IMR-90 (cell line): ENCODE results near the gene ITIH5. TPM values are rescaled to one million over a fixed set of nuclear protein-coding genes. Genes with fewer than 3 reads are reported as not detected.

Source experiments
- ATAC-seq: fragments of 200-7000 bp; cut with Tn5 transposase; 2 replicates; pipeline ENCODE4 v1.9.1; 2020; ENCODE audit warnings: low read depth, mild to moderate bottlenecking, moderate library complexity
- BruUV-seq: library from RNA; stranded (reverse); fragments of 400-500 nt; replicated peaks from 2 replicates; lab custom pipeline; 2021; lab: Mats Ljungman, UMichigan
- CTCF ChIA-PET: fragments of 300-600 bp; formaldehyde crosslinking; extraction: SDS; loops from one replicate; lab custom pipeline; 2021; ENCODE audit warnings: antibody characterized with exemption; lab: Yijun Ruan, JAX
- POLR2A ChIA-PET: fragments of 300-600 bp; sonication (Branson Sonifier 250); formaldehyde crosslinking; loops from one replicate; lab custom pipeline; 2022; ENCODE audit warnings: antibody characterized with exemption; ENCODE audit not compliant: unreplicated experiment; lab: Charles Lee
- DNase-seq: peaks from one replicate; pipeline ENCODE4 v3.0.0; 2013
- H2AFZ ChIP-seq: replicated peaks from 2 replicates; pipeline ENCODE3; 2013; ENCODE audit warnings: low read length, mild to moderate bottlenecking; ENCODE audit not compliant: poor library complexity
- H2AK5ac ChIP-seq: 2 replicates; pipeline ENCODE4 v1.6.1; 2013; ENCODE audit warnings: low read depth, low read length, inconsistent platforms
- H2AK9ac ChIP-seq: replicated peaks from 2 replicates; pipeline ENCODE3; 2013; ENCODE audit warnings: mild to moderate bottlenecking, low read depth, low read length, moderate library complexity; ENCODE audit not compliant: poor library complexity
- H2BK120ac ChIP-seq: 2 replicates; pipeline ENCODE4 v1.6.1; 2013; ENCODE audit warnings: low read depth, low read length, inconsistent platforms
- H2BK15ac ChIP-seq: 3 replicates; pipeline ENCODE4 v1.6.1; 2013; ENCODE audit warnings: low read depth, low read length, inconsistent platforms
- H2BK20ac ChIP-seq: 2 replicates; pipeline ENCODE4 v1.6.1; 2013; ENCODE audit warnings: low read depth, mild to moderate bottlenecking, inconsistent platforms, low read length, moderate library complexity
- H2BK5ac ChIP-seq: 2 replicates; pipeline ENCODE4 v1.6.1; 2013; ENCODE audit warnings: mild to moderate bottlenecking, low read depth, low read length, inconsistent platforms; ENCODE audit not compliant: poor library complexity, severe bottlenecking
- H3K14ac ChIP-seq: replicated peaks from 2 replicates; pipeline ENCODE4 v1.6.1; 2013; ENCODE audit warnings: low read depth, low read length, inconsistent platforms
- H3K18ac ChIP-seq: 2 replicates; pipeline ENCODE4 v1.6.1; 2013; ENCODE audit warnings: low read depth, low read length, control low read depth
- H3K23ac ChIP-seq: 2 replicates; pipeline ENCODE4 v1.6.1; 2013; ENCODE audit warnings: low read depth, low read length, inconsistent platforms
- H3K27ac ChIP-seq: 2 replicates; pipeline ENCODE4 v1.5.1; 2013; ENCODE audit warnings: mild to moderate bottlenecking, control low read depth, low read length; ENCODE audit not compliant: insufficient read depth
- H3K27me3 ChIP-seq: 2 replicates; pipeline ENCODE4 v1.6.1; 2013; ENCODE audit warnings: low read length; ENCODE audit not compliant: control insufficient read depth, insufficient read depth
- H3K36me3 ChIP-seq: 2 replicates; pipeline ENCODE4 v1.6.1; 2013; ENCODE audit warnings: low read length, mixed read lengths; ENCODE audit not compliant: control insufficient read depth, insufficient read depth
- H3K4ac ChIP-seq: 2 replicates; pipeline ENCODE4 v1.6.1; 2013; ENCODE audit warnings: low read depth, low read length, inconsistent platforms
- H3K4me1 ChIP-seq: 2 replicates; pipeline ENCODE4 v1.6.1; 2013; ENCODE audit warnings: low read length, mixed read lengths; ENCODE audit not compliant: control insufficient read depth, insufficient read depth
- H3K4me2 ChIP-seq: 2 replicates; pipeline ENCODE4 v1.6.1; 2013; ENCODE audit warnings: low read depth, mild to moderate bottlenecking, control low read depth, low read length, moderate library complexity
- H3K4me3 ChIP-seq: 2 replicates; pipeline ENCODE4 v1.5.1; 2013; ENCODE audit warnings: low read depth, mild to moderate bottlenecking, control low read depth, low read length, moderate library complexity; ENCODE audit not compliant: insufficient read depth
- H3K56ac ChIP-seq: 2 replicates; pipeline ENCODE4 v1.6.1; 2013; ENCODE audit warnings: low read length, inconsistent platforms; ENCODE audit not compliant: insufficient read depth; ENCODE audit errors: extremely low read depth
- H3K79me1 ChIP-seq, 2 experiments: 2 replicates each; pipeline ENCODE4 v1.6.1; 2013; ENCODE audit warnings: low read length in 2 of 2, inconsistent platforms in 1 of 2, low read depth in 1 of 2
- H3K9ac ChIP-seq: 2 replicates; pipeline ENCODE4 v1.6.1; 2013; ENCODE audit warnings: low read depth, low read length, control low read depth
- H3K9me1 ChIP-seq: 2 replicates; pipeline ENCODE4 v1.6.1; 2013; ENCODE audit warnings: low read length, inconsistent platforms; ENCODE audit not compliant: insufficient read depth
- H3K9me3 ChIP-seq: 2 replicates; pipeline ENCODE4 v1.6.1; 2013; ENCODE audit warnings: low read length; ENCODE audit not compliant: control insufficient read depth, insufficient read depth
- H4K20me1 ChIP-seq: 2 replicates; pipeline ENCODE4 v1.6.1; 2013; ENCODE audit warnings: low read length, inconsistent platforms; ENCODE audit not compliant: insufficient read depth
- H4K5ac ChIP-seq: 2 replicates; pipeline ENCODE4 v1.6.1; 2013; ENCODE audit warnings: mild to moderate bottlenecking, low read depth, low read length, control low read depth
- H4K8ac ChIP-seq, 2 experiments: 2 replicates each; pipeline ENCODE4 v1.6.1; 2013; ENCODE audit warnings: low read depth in 2 of 2, low read length in 2 of 2, control low read depth in 1 of 2, inconsistent platforms in 1 of 2
- H4K91ac ChIP-seq: 2 replicates; pipeline ENCODE4 v1.6.1; 2013; ENCODE audit warnings: low read depth, low read length, inconsistent platforms; ENCODE audit not compliant: insufficient read depth
- BHLHE40 ChIP-seq: fragments of 150-350 bp; IDR thresholded peaks from 2 replicates; pipeline ENCODE4 v1.6.1; 2016; ENCODE audit warnings: mild to moderate bottlenecking, low read depth, low read length
- CEBPB ChIP-seq: IDR thresholded peaks from 2 replicates; pipeline ENCODE4 v1.6.1; 2012; ENCODE audit warnings: low read depth, low read length, improper control_type of control experiment
- ELK1 ChIP-seq: fragments of 150-350 bp; IDR thresholded peaks from 2 replicates; pipeline ENCODE4 v1.6.1; 2016; ENCODE audit warnings: low read depth, mild to moderate bottlenecking, low read length, moderate library complexity, borderline replicate concordance
- FOS ChIP-seq: fragments of 150-350 bp; IDR thresholded peaks from 2 replicates; pipeline ENCODE4 v1.6.1; 2016; ENCODE audit warnings: low read depth, low read length
- NFE2L2 ChIP-seq: fragments of 150-350 bp; IDR thresholded peaks from 2 replicates; pipeline ENCODE4 v1.6.1; 2016; ENCODE audit warnings: low read depth, mild to moderate bottlenecking, low read length
- RAD21 ChIP-seq: IDR thresholded peaks from 2 replicates; pipeline ENCODE4 v1.6.1; 2012; ENCODE audit warnings: low read length, improper control_type of control experiment
- SMC3 ChIP-seq: fragments of 150-350 bp; IDR thresholded peaks from 2 replicates; pipeline ENCODE4 v1.6.1; 2016; ENCODE audit warnings: low read depth, mild to moderate bottlenecking, antibody characterized with exemption, low read length, moderate library complexity
- WGBS, 2 experiments: methylation state at CpG; one replicate each; pipeline versions ENCODE4 v1.1.5 to v1.1.7; 2013; ENCODE audit warnings: missing lambda C conversion rate in 2 of 2; ENCODE audit not compliant: insufficient read length in 1 of 2; ENCODE audit errors: extremely low coverage in 2 of 2; 5-methylcytosine and 5-hydroxymethylcytosine counted together
- dilution Hi-C: fragments of 300-500 bp; cut with HindIII; formaldehyde crosslinking; loops from one replicate; pipeline ENCODE4 v1.14.3; 2018; ENCODE audit warnings: low sequenced_read_pairs; ENCODE audit not compliant: unreplicated experiment
- in situ Hi-C: fragments of 300-500 bp; cut with MboI; formaldehyde crosslinking; loops from 3 replicates; pipeline ENCODE4 v1.14.3; 2019; ENCODE audit warnings: low sequenced_read_pairs, inconsistent platforms, mixed read lengths
- intact Hi-C: fragments of 100-400 bp; cut with micrococcal nuclease; formaldehyde crosslinking; loops from 2 replicates; pipeline ENCODE4 v1.10.0; 2022
- polyA plus RNA-seq, 3 experiments: library from polyadenylated mRNA; depleted of rRNA; stranded (reverse); fragments of >200 nt; gene quantifications; 2 replicates each; pipeline ENCODE4 v1.2.3, GENCODE V29; 2012; ENCODE audit warnings: low replicate concordance in 1 of 3
- total RNA-seq: library from RNA; depleted of rRNA; stranded (reverse); fragments of >200 nt; gene quantifications from 2 replicates; pipeline ENCODE4 v1.2.3, GENCODE V29; 2012

Gene ITIH5
- total and polyA plus RNA-seq, 2 of the 4 experiments (the other 2 are of a cell fraction) = under 0.01 to 0.07 TPM

GRCh38 chr10:7665767-7666166 is 999 bp downstream of the ITIH5 start:
- Histone ChIP-seq H2AK9ac (no peak overlapping the region), H4K20me1 (no peaks in the 10 kb centered on the region), H3K4me2 (no peak overlapping the region; the same call in 1 of the 2 replicates), H3K36me3 (no peaks in the 10 kb centered on the region), H2BK120ac (no peak overlapping the region), H2AK5ac (no peak overlapping the region), H3K9me1 (no peaks in the 10 kb centered on the region), H2BK15ac (no peak overlapping the region), H3K79me1 (no peaks in the 10 kb centered on the region), H3K27ac (no peak overlapping the region), H3K14ac (no peak overlapping the region), H3K18ac (no peak overlapping the region), H4K91ac (no peak overlapping the region), H4K8ac (no peak overlapping the region), H2BK20ac (no peak overlapping the region), H2AFZ (no peak overlapping the region), H2BK5ac (no peak overlapping the region), H3K9ac (no peak overlapping the region), H3K56ac (no peak overlapping the region), H3K9me3 (no peaks in the 10 kb centered on the region), H4K5ac (no peak overlapping the region), H3K4me1 (no peaks in the 10 kb centered on the region), H3K4me3 (no peak overlapping the region), H3K23ac (no peak overlapping the region), H3K27me3 (peaks cover 25% of the 10 kb centered on the region), H3K4ac (no peak overlapping the region)
- ChIA-PET CTCF (interaction anchor here (0.6 to 0.7 kb wide), 3 partner anchors 140 to 412 kb away, joined by 3 to 4 read pairs (median 3); no protein-coding TSS in a partner anchor), POLR2A (no interaction called here)
- no TSS peak for BruUV-seq
- in situ Hi-C loops = no loop called here
- DNase-seq (no peak), ATAC-seq (no peak)
- intact Hi-C loops = no loop called here
- no CpG with 5 or more reads among the region's 6 CpGs for WGBS, 2 experiments
- dilution Hi-C loops = no loop called here
- TF ChIP-seq BHLHE40 (no peak), FOS (no peak), CEBPB (no peak), NFE2L2 (no peak), ELK1 (no peak), SMC3 (no peak), RAD21 (no peak)
